ENCODE results near the gene LILRB2. TPM values are rescaled to one million over a fixed set of nuclear protein-coding genes. Genes with fewer than 3 reads are reported as not detected.

LILRB2 gene
- total RNA-seq, 2 donors from 2014 or later: 1.1 to 3.4 TPM

DNA sequence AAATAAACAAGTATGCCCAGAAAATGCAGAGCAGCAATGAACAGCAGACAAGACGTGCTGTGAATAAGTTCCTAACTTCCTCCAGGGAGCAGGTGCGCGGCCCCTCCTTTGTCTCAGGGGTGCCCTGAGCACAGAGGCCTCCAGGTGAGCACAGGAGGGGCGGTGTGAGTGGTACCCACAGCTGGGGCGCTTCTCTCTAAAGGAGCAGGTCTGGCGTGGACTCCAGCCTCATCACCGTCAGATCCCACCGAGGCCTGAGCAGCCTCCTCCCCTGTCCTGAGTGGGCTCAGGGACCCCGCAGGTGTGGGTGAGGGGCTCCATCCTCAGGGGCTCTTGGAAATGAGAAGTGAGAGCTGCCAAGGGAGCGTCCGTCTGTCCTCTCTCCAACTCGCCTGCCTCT, 28.9 kb upstream of the LILRB2 start:
- Histone ChIP-seq H3K36me3 (no peaks in the 10 kb centered on the region), H3K4me3 (no peak overlapping the region), H3K27me3 (no peaks in the 10 kb centered on the region), H3K4me1 (no peaks in the 10 kb centered on the region), H3K9me3 (no peaks in the 10 kb centered on the region), H3K27ac (no peak overlapping the region)
- no peak for TF ChIP-seq CTCF (IDR thresholded peaks at IDR 0.05)
- DNase-seq (ENCODE audit: low spot score): no peak

GRCh38 chr19:54307389-54308020, 26.6 kb upstream of the LILRB2 start:
- H3K4me1 ChIP-seq: no peaks in the 10 kb centered on the region
- TF ChIP-seq CTCF (IDR thresholded peaks at IDR 0.05): no peak

DNA sequence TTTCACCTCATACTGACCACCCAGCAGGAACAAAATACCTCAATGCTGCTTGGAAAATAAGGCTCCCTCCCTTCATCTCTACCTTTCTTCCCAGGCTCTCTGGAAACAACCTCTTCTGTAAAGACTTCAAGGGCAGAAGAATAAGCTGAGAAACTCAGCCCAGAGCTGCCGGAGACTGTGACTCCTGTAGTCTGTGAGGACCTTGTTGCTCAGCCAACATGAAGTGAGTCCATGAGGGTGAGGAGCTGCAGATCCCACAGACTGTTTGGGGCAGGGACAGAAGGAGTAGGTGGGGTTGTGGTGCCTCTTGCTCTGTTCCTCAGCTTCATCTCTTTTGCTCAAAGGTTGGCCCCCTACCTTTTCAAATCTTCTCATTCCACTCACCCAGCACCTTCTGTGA, 24.2 kb upstream of the LILRB2 start:
- no peak for TF ChIP-seq CTCF (IDR thresholded peaks at IDR 0.05)
- no peak for DNase-seq (ENCODE audit: low spot score)
- no peaks in the 10 kb centered on the region for H3K36me3 ChIP-seq
- no peak overlapping the region for H3K27ac ChIP-seq
- no peak overlapping the region for H3K4me3 ChIP-seq
- H3K9me3 ChIP-seq: no peaks in the 10 kb centered on the region
- no peaks in the 10 kb centered on the region for H3K27me3 ChIP-seq
- no peaks in the 10 kb centered on the region for H3K4me1 ChIP-seq

More at GRCh38 chr19:54307389-54308020, 26.6 kb upstream of the LILRB2 start:
- no peaks in the 10 kb centered on the region for H3K27me3 ChIP-seq
- H3K27ac ChIP-seq: no peak overlapping the region
- no peaks in the 10 kb centered on the region for H3K36me3 ChIP-seq
- H3K9me3 ChIP-seq: no peaks in the 10 kb centered on the region
- DNase-seq (ENCODE audit: low spot score): no peak
- no peak overlapping the region for H3K4me3 ChIP-seq

- no peaks in the 10 kb centered on the region for H3K27me3 ChIP-seq
- no peaks in the 10 kb centered on the region for H3K4me1 ChIP-seq
- H3K4me3 ChIP-seq: no peak overlapping the region
- no peaks in the 10 kb centered on the region for H3K9me3 ChIP-seq
- no peak overlapping the region for H3K27ac ChIP-seq
- H3K36me3 ChIP-seq: no peaks in the 10 kb centered on the region
- TF ChIP-seq CTCF (IDR thresholded peaks at IDR 0.05): no peak
- DNase-seq (ENCODE audit: low spot score): peak; percentile 55
Observed at GRCh38 chr19:54302257-54302656, 21.3 kb upstream of the LILRB2 start.

DNA sequence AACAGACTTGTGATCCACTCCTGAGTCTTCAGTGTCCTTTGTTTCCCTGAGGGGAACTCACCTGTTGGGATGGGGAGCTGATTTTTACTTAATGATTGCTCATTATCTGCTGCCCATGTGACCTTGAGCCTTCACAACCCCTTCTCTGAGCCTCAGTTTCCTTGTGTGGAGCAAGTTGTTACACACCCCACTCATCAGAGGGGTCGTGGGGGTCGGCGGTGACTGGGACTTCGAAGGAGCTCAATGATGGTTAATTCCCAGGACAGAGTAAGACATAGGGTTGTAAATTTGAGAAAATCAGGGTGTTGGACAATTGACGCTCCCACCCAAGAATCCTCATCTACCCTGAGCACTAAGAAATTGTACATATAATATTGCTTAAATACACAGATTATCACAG, 18.6 kb upstream of the LILRB2 start:
- H3K36me3 ChIP-seq: no peaks in the 10 kb centered on the region
- TF ChIP-seq CTCF (IDR thresholded peaks at IDR 0.05): no peak
- no peak overlapping the region for H3K4me3 ChIP-seq
- DNase-seq (ENCODE audit: low spot score): no peak
- no peak overlapping the region for H3K27ac ChIP-seq
- no peaks in the 10 kb centered on the region for H3K4me1 ChIP-seq
- no peaks in the 10 kb centered on the region for H3K27me3 ChIP-seq
- no peaks in the 10 kb centered on the region for H3K9me3 ChIP-seq

GRCh38 chr19:54299126-54299498, 18.2 kb upstream of the LILRB2 start:
- TF ChIP-seq CTCF (IDR thresholded peaks at IDR 0.05): no peak
- no peak overlapping the region for H3K27ac ChIP-seq
- DNase-seq (ENCODE audit: low spot score): no peak

More at GRCh38 chr19:54299126-54299498, 18.2 kb upstream of the LILRB2 start:
- Histone ChIP-seq H3K9me3 (no peaks in the 10 kb centered on the region), H3K4me1 (no peaks in the 10 kb centered on the region), H3K4me3 (no peak overlapping the region), H3K27me3 (no peaks in the 10 kb centered on the region), H3K36me3 (no peaks in the 10 kb centered on the region)
